Transverse colon (tissue), 4 donors: ENCODE measurements around the gene CDH7.

Experiments
- EP300 ChIP-seq: sonication (generic); formaldehyde crosslinking; IDR thresholded peaks from one replicate; pipeline ENCODE4 v1.6.1; 2017; ENCODE audit warnings: antibody characterized with exemption, low read depth
- POLR2AphosphoS5 ChIP-seq, 3 donors: sonication (generic); formaldehyde crosslinking; IDR thresholded peaks; one replicate each; pipeline ENCODE4 v1.6.1; 2016; ENCODE audit warnings: antibody characterized with exemption in 3 of 3
- TF ChIP-seq, protein P1 (sequence below), 5 experiments: fragments of 200-600 bp in 3 of 5; fragments of 450-650 bp in 2 of 5; sonication (generic) in 3 of 5; IDR thresholded peaks; 1 replicate in 2 of 5; 2 replicates in 3 of 5; pipeline ENCODE4 v1.5.1; 2016 to 2017; ENCODE audit warnings: antibody characterized with exemption in 5 of 5, inconsistent platforms in 3 of 5, mild to moderate bottlenecking in 2 of 5, moderate library complexity in 1 of 5

DNA sequence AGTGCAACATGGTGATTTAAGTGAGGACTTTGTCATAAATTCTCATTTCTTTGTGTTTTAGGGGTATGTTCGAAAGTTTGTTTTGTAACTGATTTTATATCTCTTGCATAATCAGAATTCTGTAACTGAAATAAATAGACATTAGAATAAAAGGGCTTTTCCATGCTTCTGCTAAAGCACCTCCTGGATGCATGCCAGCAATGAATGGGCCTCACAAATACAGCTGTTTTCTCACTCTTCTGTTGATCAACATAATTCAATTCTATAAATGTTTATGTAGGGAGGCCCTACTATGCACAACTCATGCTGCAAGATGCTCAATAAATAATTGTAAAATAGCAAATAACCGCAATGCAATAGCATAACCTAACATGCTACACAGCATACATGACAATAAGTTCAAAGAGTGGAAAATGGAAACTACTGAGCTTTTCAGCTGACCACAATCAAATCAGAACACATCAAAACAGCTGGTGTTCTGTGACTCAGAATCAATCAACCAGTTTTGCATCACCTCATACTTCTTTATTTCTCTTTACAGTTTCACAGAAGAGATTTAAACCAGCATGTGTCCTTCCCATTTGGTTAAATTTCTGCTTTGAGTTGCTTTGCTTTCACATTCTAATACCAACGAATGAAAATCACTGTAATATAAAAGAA lies 11.0 kb downstream of the CDH7 start:
- TF ChIP-seq POLR2AphosphoS5 (IDR thresholded peaks at IDR 0.05), result no peak
- TF ChIP-seq, protein P1, sequence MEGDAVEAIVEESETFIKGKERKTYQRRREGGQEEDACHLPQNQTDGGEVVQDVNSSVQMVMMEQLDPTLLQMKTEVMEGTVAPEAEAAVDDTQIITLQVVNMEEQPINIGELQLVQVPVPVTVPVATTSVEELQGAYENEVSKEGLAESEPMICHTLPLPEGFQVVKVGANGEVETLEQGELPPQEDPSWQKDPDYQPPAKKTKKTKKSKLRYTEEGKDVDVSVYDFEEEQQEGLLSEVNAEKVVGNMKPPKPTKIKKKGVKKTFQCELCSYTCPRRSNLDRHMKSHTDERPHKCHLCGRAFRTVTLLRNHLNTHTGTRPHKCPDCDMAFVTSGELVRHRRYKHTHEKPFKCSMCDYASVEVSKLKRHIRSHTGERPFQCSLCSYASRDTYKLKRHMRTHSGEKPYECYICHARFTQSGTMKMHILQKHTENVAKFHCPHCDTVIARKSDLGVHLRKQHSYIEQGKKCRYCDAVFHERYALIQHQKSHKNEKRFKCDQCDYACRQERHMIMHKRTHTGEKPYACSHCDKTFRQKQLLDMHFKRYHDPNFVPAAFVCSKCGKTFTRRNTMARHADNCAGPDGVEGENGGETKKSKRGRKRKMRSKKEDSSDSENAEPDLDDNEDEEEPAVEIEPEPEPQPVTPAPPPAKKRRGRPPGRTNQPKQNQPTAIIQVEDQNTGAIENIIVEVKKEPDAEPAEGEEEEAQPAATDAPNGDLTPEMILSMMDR (IDR thresholded peaks at IDR 0.05), result no peak
- no peak for TF ChIP-seq EP300
